Uterus (tissue), 4 donors: Measurements from ENCODE around the gene CRNN. TPM values are rescaled to one million over a fixed set of nuclear protein-coding genes. Genes with fewer than 3 reads are reported as not detected.

ENCODE experiments used
- DNase-seq, 2 donors: peaks; one replicate each; pipeline ENCODE4 v3.0.0-alpha.2; 2019 to 2020
- H3K27ac ChIP-seq, 2 donors: fragments of 200-600 bp; sonication (generic); 1 replicate in 1 of 2; 2 replicates in 1 of 2; pipeline ENCODE4 v1.5.1; 2016 to 2018
- H3K27me3 ChIP-seq, 2 donors: fragments of 200-600 bp; sonication (generic); one replicate each; pipeline ENCODE4 v1.5.1; 2018 to 2019; ENCODE audit warnings: control low read depth in 1 of 2
- H3K36me3 ChIP-seq, 2 donors: fragments of 200-600 bp; sonication (generic); one replicate each; pipeline ENCODE4 v1.5.1; 2019; ENCODE audit warnings: control low read depth in 1 of 2
- H3K4me1 ChIP-seq, 2 donors: fragments of 200-600 bp; sonication (generic); one replicate each; pipeline ENCODE4 v1.5.1; 2018 to 2019; ENCODE audit warnings: control low read depth in 1 of 2
- H3K4me3 ChIP-seq, 2 donors: fragments of 200-600 bp; sonication (generic); 1 replicate in 1 of 2; 2 replicates in 1 of 2; pipeline ENCODE4 v1.5.1; 2018 to 2019; ENCODE audit warnings: mild to moderate bottlenecking in 1 of 2
- H3K9me3 ChIP-seq, 2 donors: fragments of 200-600 bp; sonication (generic); one replicate each; pipeline ENCODE4 v1.5.1; 2019; ENCODE audit warnings: control low read depth in 1 of 2
- POLR2A ChIP-seq, 2 donors: fragments of 450-650 bp; IDR thresholded peaks; one replicate each; pipeline ENCODE4 v1.6.1; 2016; ENCODE audit warnings: antibody characterized with exemption in 2 of 2, mild to moderate bottlenecking in 1 of 2, moderate library complexity in 1 of 2
- intact Hi-C: fragments of 100-400 bp; cut with DNase I; formaldehyde crosslinking; loops from one replicate; pipeline ENCODE4 v1.15.1; 2023; ENCODE audit warnings: low total_unique reads
- small RNA-seq: library from RNA; depleted of rRNA; stranded (forward); fragments of <200 nt; gene quantifications from one replicate; pipeline ENCODE3, GENCODE V24; 2016
- total RNA-seq, 4 donors: library from RNA; depleted of rRNA in 3 of 4; stranded (reverse); fragments of >200 nt in 3 of 4; gene quantifications; one replicate each; pipeline versions ENCODE4 v1.1.0 to v1.2.4, GENCODE V29; 2014 to 2023
- TF ChIP-seq, protein P1 (sequence below), 4 experiments: fragments of 200-600 bp in 2 of 4; fragments of 450-650 bp in 2 of 4; sonication (generic) in 2 of 4; IDR thresholded peaks; one replicate each; pipeline ENCODE4 v1.5.1; 2016 to 2019; ENCODE audit warnings: antibody characterized with exemption in 4 of 4, mild to moderate bottlenecking in 2 of 4, moderate library complexity in 1 of 4
- donor health status: DM: yes; HTN: yes; CAD: no.

CRNN gene
- total RNA-seq, 4 donors from 2014 or later = 0.28 TPM; not detected in 3

DNA sequence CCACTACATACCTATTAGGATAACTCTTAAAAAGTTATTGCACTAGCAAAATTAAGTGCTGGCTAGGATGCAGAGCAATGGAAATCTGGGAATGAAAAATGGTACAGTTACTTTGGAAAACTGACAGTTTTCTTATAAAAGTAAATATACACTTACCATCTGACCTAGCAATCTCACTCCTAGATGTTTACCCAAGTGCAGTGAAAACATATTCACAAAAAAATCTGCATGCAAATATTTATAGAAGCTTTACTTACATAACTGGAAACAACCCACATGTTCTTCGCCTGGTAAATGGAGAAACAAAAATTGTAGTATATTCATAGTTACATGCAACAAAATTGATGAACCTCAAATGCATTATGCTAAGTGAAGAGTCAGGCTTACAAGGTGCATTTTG is 41.4 kb downstream of the CRNN start:
- no peaks in the 10 kb centered on the region for H3K36me3 ChIP-seq
- H3K4me1 ChIP-seq = no peaks in the 10 kb centered on the region
- no peak overlapping the region for H3K4me3 ChIP-seq
- no peaks in the 10 kb centered on the region for H3K27me3 ChIP-seq
- DNase-seq = no peak
- H3K9me3 ChIP-seq = no peaks in the 10 kb centered on the region
- TF ChIP-seq POLR2A (IDR thresholded peaks at IDR 0.05) = no peak
- TF ChIP-seq, protein P1, sequence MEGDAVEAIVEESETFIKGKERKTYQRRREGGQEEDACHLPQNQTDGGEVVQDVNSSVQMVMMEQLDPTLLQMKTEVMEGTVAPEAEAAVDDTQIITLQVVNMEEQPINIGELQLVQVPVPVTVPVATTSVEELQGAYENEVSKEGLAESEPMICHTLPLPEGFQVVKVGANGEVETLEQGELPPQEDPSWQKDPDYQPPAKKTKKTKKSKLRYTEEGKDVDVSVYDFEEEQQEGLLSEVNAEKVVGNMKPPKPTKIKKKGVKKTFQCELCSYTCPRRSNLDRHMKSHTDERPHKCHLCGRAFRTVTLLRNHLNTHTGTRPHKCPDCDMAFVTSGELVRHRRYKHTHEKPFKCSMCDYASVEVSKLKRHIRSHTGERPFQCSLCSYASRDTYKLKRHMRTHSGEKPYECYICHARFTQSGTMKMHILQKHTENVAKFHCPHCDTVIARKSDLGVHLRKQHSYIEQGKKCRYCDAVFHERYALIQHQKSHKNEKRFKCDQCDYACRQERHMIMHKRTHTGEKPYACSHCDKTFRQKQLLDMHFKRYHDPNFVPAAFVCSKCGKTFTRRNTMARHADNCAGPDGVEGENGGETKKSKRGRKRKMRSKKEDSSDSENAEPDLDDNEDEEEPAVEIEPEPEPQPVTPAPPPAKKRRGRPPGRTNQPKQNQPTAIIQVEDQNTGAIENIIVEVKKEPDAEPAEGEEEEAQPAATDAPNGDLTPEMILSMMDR (IDR thresholded peaks at IDR 0.05) = no peak
- H3K27ac ChIP-seq = no peak overlapping the region
- intact Hi-C loops = no loop called here

DNA sequence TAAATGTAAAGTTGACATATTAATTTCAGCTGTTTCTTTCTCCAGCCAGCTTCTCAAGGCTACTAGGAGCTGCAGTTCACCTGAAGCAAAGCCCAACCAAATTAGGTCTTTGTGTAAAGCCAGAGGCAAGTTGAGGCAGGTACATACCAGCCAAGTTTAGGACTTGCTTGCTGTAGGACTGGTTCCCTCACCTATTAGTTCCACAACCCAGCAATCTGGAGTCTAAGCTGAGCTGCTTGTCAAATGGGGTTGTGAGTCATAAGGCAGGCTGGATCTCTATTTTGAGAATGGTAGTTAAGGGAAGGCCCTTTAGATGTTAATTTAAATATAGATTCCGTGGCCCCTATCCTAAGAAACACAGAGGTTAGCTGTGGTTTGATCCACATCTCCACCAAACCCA is 46.6 kb downstream of the CRNN start:
- no peak for TF ChIP-seq POLR2A (IDR thresholded peaks at IDR 0.05)
- TF ChIP-seq, protein P1 (IDR thresholded peaks at IDR 0.05) = no peak
- intact Hi-C loops = no loop called here
- DNase-seq = no peak
- no peaks in the 10 kb centered on the region for H3K27me3 ChIP-seq
- no peak overlapping the region for H3K4me3 ChIP-seq
- H3K36me3 ChIP-seq = no peaks in the 10 kb centered on the region
- no peaks in the 10 kb centered on the region for H3K4me1 ChIP-seq
- no peak overlapping the region for H3K27ac ChIP-seq
- H3K9me3 ChIP-seq = no peaks in the 10 kb centered on the region

DNA sequence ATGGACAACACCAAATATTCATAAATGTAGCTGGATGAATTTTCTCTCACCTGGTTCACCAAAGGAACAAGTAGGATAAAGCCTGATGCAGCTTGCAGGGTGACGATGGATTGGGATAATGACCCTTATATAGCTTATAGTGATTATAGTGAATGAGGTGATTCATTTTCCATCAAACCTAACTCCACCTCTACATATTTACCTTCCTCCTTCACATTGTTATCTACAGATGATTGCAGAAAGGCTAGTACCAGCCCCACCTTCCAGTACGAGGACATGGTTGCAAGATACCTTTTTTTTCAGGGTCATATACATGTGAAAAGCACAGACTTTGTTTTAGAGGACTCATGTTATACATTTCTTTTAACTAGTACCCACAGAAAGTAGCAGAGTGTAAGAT is 54.2 kb downstream of the CRNN start, which contains the start of gene FLG2:
FLG2 (minus strand) TSS at position 101 of the 400 bp plus-strand sequence. CDS start 1,122 bp downstream, outside the sequence.
- H3K36me3 ChIP-seq = no peaks in the 10 kb centered on the region
- no peaks in the 10 kb centered on the region for H3K27me3 ChIP-seq
- DNase-seq = no peak
- no peak within 1 kb of the TSS for H3K4me3 ChIP-seq
- H3K9me3 ChIP-seq = no peaks in the 10 kb centered on the region
- intact Hi-C loops = no loop called here
- H3K4me1 ChIP-seq = no peaks in the 10 kb centered on the region
- TF ChIP-seq POLR2A (IDR thresholded peaks at IDR 0.05) = no peak
- TF ChIP-seq, protein P1 (IDR thresholded peaks at IDR 0.05) = no peak
- no peak within 1 kb of the TSS for H3K27ac ChIP-seq

Small RNA genes within 50 kb of the gene (small RNA-seq; reads per million reads assigned to genes)
- gene HMGN3P1 = not detected

Other genes with a start within 250 kb of the CRNN start
- under 1 TPM in 1 of 4 donors, not detected in 3; 0.06 TPM for gene HRNR, start 190.1 kb downstream of the CRNN start, total RNA-seq
- gene FLG, start 89.0 kb downstream of the CRNN start, total RNA-seq = under 1 TPM in 2 of 4 donors, not detected in 2; 0.12 to 0.28 TPM
- gene FLG2, start 54.3 kb downstream of the CRNN start, total RNA-seq = not detected
- not detected for gene LCE5A, start 96.5 kb upstream of the CRNN start, total RNA-seq
- not detected for gene CRCT1, start 100.2 kb upstream of the CRNN start, total RNA-seq
- gene LCE3E, start 152.5 kb upstream of the CRNN start, total RNA-seq = not detected
- not detected for gene LCE3D, start 166.3 kb upstream of the CRNN start, total RNA-seq
- not detected for gene LCE3C, start 186.0 kb upstream of the CRNN start, total RNA-seq
- not detected for gene LCE3B, start 199.5 kb upstream of the CRNN start, total RNA-seq
- gene LCE3A, start 208.8 kb upstream of the CRNN start, total RNA-seq = not detected
- gene LCE2D, start 249.1 kb upstream of the CRNN start, total RNA-seq = not detected